T-cell (primary cell): ENCODE data around the gene NSD1. TPM values are rescaled to one million over a fixed set of nuclear protein-coding genes. Genes with fewer than 3 reads are reported as not detected.

ENCODE experiments used
- ATAC-seq, 4 experiments: fragments of 200-7000 bp in 3 of 4; fragments of 150-1000 bp in 1 of 4; cut with Tn5 transposase; replicated peaks in 1 of 4; 1 replicate in 3 of 4; 2 replicates in 1 of 4; pipeline ENCODE4 v1.10.0; 2021; ENCODE audit warnings: moderate library complexity in 3 of 4, mild to moderate bottlenecking in 2 of 4, moderate number of reproducible peaks in 1 of 4
- CTCF ChIA-PET, 2 donors: fragments of 300-600 bp; sonication (Branson Sonifier 250); formaldehyde crosslinking; loops; one replicate each; lab custom pipeline; 2022; ENCODE audit warnings: antibody characterized with exemption in 2 of 2; lab: Charles Lee
- POLR2A ChIA-PET, 2 donors: fragments of 300-600 bp; sonication (Branson Sonifier 250); formaldehyde crosslinking; loops; one replicate each; lab custom pipeline; 2022; ENCODE audit warnings: antibody characterized with exemption in 2 of 2; lab: Charles Lee
- DNase-seq, 35 experiments: peaks; one replicate each; pipeline versions ENCODE4 v3.0.0 to v3.0.0-alpha.2; 2013 to 2023
- H3K27ac ChIP-seq: one replicate; pipeline ENCODE4 v1.5.1; 2013; ENCODE audit warnings: low read length
- H3K27me3 ChIP-seq, 2 experiments: replicated peaks in 1 of 2; 1 replicate in 1 of 2; 2 replicates in 1 of 2; pipeline versions ENCODE4 v1.6.1 to v1.7.0; 2013; ENCODE audit warnings: low read length in 1 of 2, mixed read lengths in 1 of 2; ENCODE audit not compliant: control insufficient read depth in 2 of 2, insufficient read depth in 2 of 2; ENCODE audit errors: extremely low read depth in 1 of 2
- H3K36me3 ChIP-seq, 2 donors: 1 replicate in 1 of 2; 2 replicates in 1 of 2; pipeline versions ENCODE4 v1.6.1 to v1.7.0; 2013; ENCODE audit warnings: low read length in 1 of 2; ENCODE audit not compliant: control insufficient read depth in 2 of 2, insufficient read depth in 1 of 2; ENCODE audit errors: extremely low read depth in 1 of 2
- H3K4me1 ChIP-seq, 2 experiments: 1 replicate in 1 of 2; 2 replicates in 1 of 2; pipeline versions ENCODE4 v1.6.1 to v1.7.0; 2013; ENCODE audit warnings: low read length in 2 of 2, mixed read lengths in 1 of 2; ENCODE audit not compliant: insufficient read depth in 2 of 2, control insufficient read depth in 1 of 2; ENCODE audit errors: extremely low read depth in 1 of 2
- H3K4me3 ChIP-seq, 2 donors: 1 replicate in 1 of 2; 2 replicates in 1 of 2; pipeline versions ENCODE4 v1.5.1 to v1.7.0; 2013; ENCODE audit warnings: mild to moderate bottlenecking in 2 of 2, low read length in 1 of 2, moderate library complexity in 1 of 2; ENCODE audit not compliant: control insufficient read depth in 1 of 2; ENCODE audit errors: extremely low read depth in 1 of 2
- H3K9me3 ChIP-seq: 2 replicates; pipeline ENCODE4 v1.7.0; 2013
- H3K27ac Mint-ChIP-seq, 2 donors: one replicate each; pipeline ENCODE4 v1.8.0; 2020 to 2021; ENCODE audit warnings: mild to moderate bottlenecking in 2 of 2, mixed read lengths in 2 of 2
- H3K27me3 Mint-ChIP-seq, 2 donors: one replicate each; pipeline ENCODE4 v1.8.0; 2021 to 2022; ENCODE audit warnings: mixed read lengths in 2 of 2
- H3K36me3 Mint-ChIP-seq: one replicate; pipeline ENCODE4 v1.8.0; 2021; ENCODE audit warnings: mixed read lengths
- H3K4me1 Mint-ChIP-seq, 3 donors: one replicate each; pipeline ENCODE4 v1.8.0; 2020 to 2022; ENCODE audit warnings: mixed read lengths in 3 of 3, mild to moderate bottlenecking in 1 of 3
- H3K4me3 Mint-ChIP-seq, 3 donors: one replicate each; pipeline ENCODE4 v1.8.0; 2020 to 2022; ENCODE audit warnings: mild to moderate bottlenecking in 3 of 3, mixed read lengths in 3 of 3, moderate library complexity in 3 of 3
- H3K9me3 Mint-ChIP-seq, 3 donors: one replicate each; pipeline ENCODE4 v1.8.0; 2020 to 2022; ENCODE audit warnings: mixed read lengths in 3 of 3
- WGBS: methylation state at CpG from one replicate; pipeline ENCODE4 v1.1.5; 2013; ENCODE audit warnings: missing lambda C conversion rate; ENCODE audit not compliant: insufficient coverage; 5-methylcytosine and 5-hydroxymethylcytosine counted together
- total RNA-seq, 35 experiments: library from RNA in 6 of 35; stranded (reverse) in 6 of 35; fragments of 120-200 nt in 1 of 35; gene quantifications; one replicate each; pipeline versions ENCODE4 v1.2.1 to v1.2.4 and lab custom pipeline; 2013 to 2026

Gene NSD1
- total RNA-seq, 5 donors from 2014 or later (not counting 1 experiment from before 2014, with no cell fraction given), result 89.5 to 113 (median 103) TPM

- ATAC-seq, result peak in 3 of 4 experiments; percentile 21 to 27 (median 23)
- H3K27ac ChIP-seq, result no peak overlapping the region
Measured at GRCh38 chr5:177309351-177310191, 176.0 kb downstream of the NSD1 start.

GRCh38 chr5:177310332-177310731 is 176.8 kb downstream of the NSD1 start:
- Mint-ChIP-seq H3K4me3 (peak overlapping the region in 1 of 3 donors; percentile 90), H3K4me1 (peaks cover 19 to 57% (median 41%) of the 10 kb centered on the region in 3 donors), H3K36me3 (peaks cover 11% of the 10 kb centered on the region), H3K27me3 (peaks cover 0 to 4% of the 10 kb centered on the region in 2 donors), H3K27ac (no peak overlapping the region), H3K9me3 (no peaks in the 10 kb centered on the region)
- Histone ChIP-seq H3K27me3 (peaks cover 0 to 14% of the 10 kb centered on the region in 2 experiments), H3K27ac (no peak overlapping the region), H3K4me1 (peaks cover 14 to 69% of the 10 kb centered on the region in 2 experiments), H3K36me3 (peaks cover 0 to 16% of the 10 kb centered on the region in 2 donors), H3K4me3 (no peak overlapping the region), H3K9me3 (no peaks in the 10 kb centered on the region)
- CTCF ChIA-PET, result interaction anchor here (0.5 to 1.9 kb wide), 17 partner anchors 8 to 187 kb away, joined by 3 to 8 read pairs (median 5); partner anchors contain the start of gene PDLIM7 (in 1 of the 2)
- DNase-seq (no peak), ATAC-seq (no peak)
- POLR2A ChIA-PET, result interaction anchor here in 1 of 2 donors (0.6 kb wide), 1 partner anchor 14 kb away, joined by 3 read pairs; no protein-coding TSS in a partner anchor
- WGBS, result 91% methylated on average over 11 of the region's 13 CpGs

More at GRCh38 chr5:177309351-177310191, 176.0 kb downstream of the NSD1 start:
- Mint-ChIP-seq H3K9me3 (no peaks in the 10 kb centered on the region), H3K27ac (peak overlapping the region; percentile 46 to 52), H3K27me3 (peaks cover 0 to 4% of the 10 kb centered on the region in 2 donors), H3K4me1 (peaks cover 27 to 65% (median 49%) of the 10 kb centered on the region in 3 donors), H3K4me3 (peak overlapping the region; percentile 41 to 61 (median 41)), H3K36me3 (peaks cover 15% of the 10 kb centered on the region)
- Histone ChIP-seq H3K27me3 (peaks cover 0 to 14% of the 10 kb centered on the region in 2 experiments), H3K9me3 (no peaks in the 10 kb centered on the region), H3K36me3 (peaks cover 0 to 16% of the 10 kb centered on the region in 2 donors), H3K4me1 (peaks cover 14 to 77% of the 10 kb centered on the region in 2 experiments), H3K4me3 (no peak overlapping the region)
- WGBS, result 67% methylated on average over 8 of the region's 10 CpGs
- ChIA-PET CTCF (interaction anchor here (0.5 to 1.9 kb wide), 18 partner anchors 8 to 188 kb away, joined by 3 to 8 read pairs (median 4); partner anchors contain the start of gene PDLIM7 (in 1 of the 2)), POLR2A (interaction anchor here in 1 of 2 donors (0.5 to 0.6 kb wide), 2 partner anchors 15 to 47 kb away, joined by 3 to 5 read pairs; no protein-coding TSS in a partner anchor)
- peak in 34 of 35 experiments; percentile 39 to 85 (median 60) for DNase-seq

GRCh38 chr5:177310757-177311391 is 177.3 kb downstream of the NSD1 start:
- H3K9me3 Mint-ChIP-seq, result no peaks in the 10 kb centered on the region
- no peak overlapping the region for H3K27ac ChIP-seq
- H3K36me3 Mint-ChIP-seq, result peaks cover 11% of the 10 kb centered on the region
- 14% methylated on average over 12 of the region's 20 CpGs for WGBS
- CTCF ChIA-PET, result interaction anchor here (0.6 to 1.8 kb wide), 10 partner anchors 8 to 167 kb away, joined by 3 to 7 read pairs (median 6); no protein-coding TSS in a partner anchor
- H3K4me1 Mint-ChIP-seq, result peaks cover 14 to 52% (median 36%) of the 10 kb centered on the region in 3 donors
- peak overlapping the region in 1 of 2 donors; percentile 28 for H3K27ac Mint-ChIP-seq
- H3K4me3 ChIP-seq, result peak overlapping the region in 1 of 2 donors; percentile 65
- peaks cover 14 to 64% of the 10 kb centered on the region in 2 experiments for H3K4me1 ChIP-seq
- peaks cover 0 to 10% of the 10 kb centered on the region in 2 donors for H3K36me3 ChIP-seq
- H3K9me3 ChIP-seq, result no peaks in the 10 kb centered on the region
- ATAC-seq (no peak), DNase-seq (peak in 1 of 35 experiments; percentile 39)
- peak overlapping the region; percentile 62 to 90 (median 70) for H3K4me3 Mint-ChIP-seq
- H3K27me3 Mint-ChIP-seq, result peaks cover 0 to 4% of the 10 kb centered on the region in 2 donors
- H3K27me3 ChIP-seq, result peaks cover 0 to 14% of the 10 kb centered on the region in 2 experiments
- POLR2A ChIA-PET, result no interaction called here

- H3K4me1 Mint-ChIP-seq, result peaks cover 14 to 47% (median 31%) of the 10 kb centered on the region in 3 donors
- H3K27ac ChIP-seq, result no peak overlapping the region
- peaks cover 0 to 14% of the 10 kb centered on the region in 2 experiments for H3K27me3 ChIP-seq
- CTCF ChIA-PET, result interaction anchor here in 1 of 2 donors (0.6 kb wide), 1 partner anchor 167 kb away, joined by 5 read pairs; no protein-coding TSS in a partner anchor
- DNase-seq (no peak), ATAC-seq (no peak)
- no peak overlapping the region for H3K27ac Mint-ChIP-seq
- peaks cover 0 to 10% of the 10 kb centered on the region in 2 donors for H3K36me3 ChIP-seq
- H3K27me3 Mint-ChIP-seq, result peaks cover 0 to 4% of the 10 kb centered on the region in 2 donors
- 5% methylated on average over 22 of the region's 23 CpGs for WGBS
- peak overlapping the region; percentile 63 to 90 (median 71) for H3K4me3 Mint-ChIP-seq
- peak overlapping the region; percentile 60 to 65 for H3K4me3 ChIP-seq
- H3K9me3 ChIP-seq, result no peaks in the 10 kb centered on the region
- POLR2A ChIA-PET, result no interaction called here
- H3K4me1 ChIP-seq, result peaks cover 14 to 63% of the 10 kb centered on the region in 2 experiments
- no peaks in the 10 kb centered on the region for H3K9me3 Mint-ChIP-seq
- peaks cover 6% of the 10 kb centered on the region for H3K36me3 Mint-ChIP-seq
Measured at GRCh38 chr5:177311392-177311722, 177.8 kb downstream of the NSD1 start.

- peak; percentile 91 to 94 (median 92) for ATAC-seq
- CTCF ChIA-PET, result interaction anchor here (0.5 to 0.7 kb wide), 3 partner anchors 40 to 176 kb away, joined by 3 to 10 read pairs (median 3); partner anchors contain the start of gene LMAN2 (in 1 of the 2)
- Mint-ChIP-seq H3K27ac (peak within 1 kb of the TSS in 1 of 2 donors; percentile 28), H3K4me1 (peaks cover 14 to 41% (median 27%) of the 10 kb centered on the region in 3 donors), H3K27me3 (peaks cover 0 to 4% of the 10 kb centered on the region in 2 donors), H3K36me3 (peaks cover under 1% of the 10 kb centered on the region), H3K9me3 (no peaks in the 10 kb centered on the region), H3K4me3 (peak within 1 kb of the TSS; percentile 71 to 90 (median 71))
- POLR2A ChIA-PET, result interaction anchor here in 1 of 2 donors (0.7 kb wide), 1 partner anchor 39 kb away, joined by 3 read pairs; the partner anchor contains the start of gene LMAN2
- peaks cover 0 to 4% of the 10 kb centered on the region in 2 donors for H3K36me3 ChIP-seq
- peak within 1 kb of the TSS; percentile 65 to 73 for H3K4me3 ChIP-seq
- no peaks in the 10 kb centered on the region for H3K9me3 ChIP-seq
- DNase-seq, result peak; percentile 80 to 96 (median 92)
- WGBS, result under 1% methylated on average over 72 of the region's 78 CpGs
- H3K27me3 ChIP-seq, result peaks cover 0 to 14% of the 10 kb centered on the region in 2 experiments
- peak within 1 kb of the TSS; percentile 33 for H3K27ac ChIP-seq
- H3K4me1 ChIP-seq, result peaks cover 14 to 57% of the 10 kb centered on the region in 2 experiments
Measured at GRCh38 chr5:177311723-177312648, 178.4 kb downstream of the NSD1 start, which contains the start of gene MXD3. MXD3 (minus strand) TSS chr5:177311898; CDS start chr5:177311830, 68 bp downstream.
